VCaP (cell line): ENCODE data around the gene ANGEL2.
"Not testable (repeated sequence)": the region's sequence is repeated elsewhere in the genome, so short reads cannot be mapped to it uniquely, and the experiment has no call there.

Experiments
- H3K27ac ChIP-seq: fragments of 450-650 bp; 2 replicates; pipeline ENCODE4 v1.5.1; 2017
- CTCF ChIP-seq: fragments of 450-650 bp; conservative IDR thresholded peaks from 2 replicates; pipeline ENCODE4 v1.5.1; 2017; ENCODE audit warnings: mild to moderate bottlenecking, moderate library complexity

Gene ANGEL2

GRCh38 chr1:213054142-213054541 lies 38.5 kb upstream of the ANGEL2 start:
- H3K27ac ChIP-seq, result no peak overlapping the region
- TF ChIP-seq CTCF, result no peak

- TF ChIP-seq CTCF, result no peak
- no peak overlapping the region for H3K27ac ChIP-seq
Measured at GRCh38 chr1:213053455-213053854, 37.8 kb upstream of the ANGEL2 start.

GRCh38 chr1:213051881-213052202 lies 36.2 kb upstream of the ANGEL2 start:
- no peak for TF ChIP-seq CTCF
- peak overlapping the region; percentile 74 for H3K27ac ChIP-seq

- H3K27ac ChIP-seq, result peak within 1 kb of the TSS; percentile 74
- TF ChIP-seq CTCF, result peak; percentile 13; the same call in 1 of the 2 replicates
Measured at GRCh38 chr1:213051127-213051880, 35.6 kb upstream of the ANGEL2 start, which contains the start of gene RPS6KC1. Gene RPS6KC1, plus strand, starts transcription at chr1:213051241. Its CDS starts 164 bp downstream, at chr1:213051405.

- peak overlapping the region; percentile 74 for H3K27ac ChIP-seq
- no peak for TF ChIP-seq CTCF
Measured at GRCh38 chr1:213050745-213051126, 35.1 kb upstream of the ANGEL2 start.

GRCh38 chr1:213049232-213049631 lies 33.6 kb upstream of the ANGEL2 start:
- TF ChIP-seq CTCF, result no peak
- H3K27ac ChIP-seq, result no peak overlapping the region

GRCh38 chr1:213045321-213046226 lies 29.9 kb upstream of the ANGEL2 start:
- H3K27ac ChIP-seq, result not testable (repeated sequence)

GRCh38 chr1:213041443-213041842 lies 25.8 kb upstream of the ANGEL2 start:
- H3K27ac ChIP-seq, result no peak overlapping the region
- TF ChIP-seq CTCF, result no peak
